Transverse colon (tissue), 4 donors: ENCODE data around the gene LYPD3. TPM values are rescaled to one million over a fixed set of nuclear protein-coding genes. Genes with fewer than 3 reads are reported as not detected.

Source experiments
- DNase-seq: peaks from one replicate; pipeline ENCODE4 v3.0.0-alpha.2; 2019
- H3K27ac ChIP-seq, 4 donors: fragments of 200-600 bp; sonication (generic); 2 replicates each; pipeline ENCODE4 v1.5.1; 2016 to 2018; ENCODE audit warnings: inconsistent platforms in 4 of 4
- H3K27me3 ChIP-seq: fragments of 200-600 bp; sonication (generic); 2 replicates; pipeline ENCODE4 v1.5.1; 2017; ENCODE audit warnings: inconsistent platforms
- H3K36me3 ChIP-seq, 4 donors: fragments of 200-600 bp; sonication (generic); 2 replicates each; pipeline ENCODE4 v1.5.1; 2017 to 2019; ENCODE audit warnings: inconsistent platforms in 4 of 4
- H3K4me1 ChIP-seq, 4 donors: fragments of 200-600 bp; sonication (generic); 2 replicates each; pipeline ENCODE4 v1.5.1; 2017 to 2020; ENCODE audit warnings: inconsistent platforms in 4 of 4
- H3K4me3 ChIP-seq, 4 donors: fragments of 200-600 bp; sonication (generic); 1 replicate in 1 of 4; 2 replicates in 3 of 4; pipeline versions ENCODE4 v1.5.1 to v1.6.1; 2017 to 2019; ENCODE audit warnings: inconsistent platforms in 4 of 4
- H3K9me3 ChIP-seq, 2 donors: fragments of 200-600 bp; sonication (generic); 2 replicates each; pipeline ENCODE4 v1.5.1; 2017 to 2019; ENCODE audit warnings: inconsistent platforms in 2 of 2
- CTCF ChIP-seq, 5 experiments: fragments of 200-600 bp in 3 of 5; fragments of 450-650 bp in 2 of 5; sonication (generic) in 3 of 5; IDR thresholded peaks; 1 replicate in 2 of 5; 2 replicates in 3 of 5; pipeline ENCODE4 v1.5.1; 2016 to 2017; ENCODE audit warnings: antibody characterized with exemption in 5 of 5, inconsistent platforms in 3 of 5, mild to moderate bottlenecking in 2 of 5, moderate library complexity in 1 of 5
- EP300 ChIP-seq: sonication (generic); formaldehyde crosslinking; IDR thresholded peaks from one replicate; pipeline ENCODE4 v1.6.1; 2017; ENCODE audit warnings: antibody characterized with exemption, low read depth
- POLR2A ChIP-seq: fragments of 450-650 bp; IDR thresholded peaks from one replicate; pipeline ENCODE4 v1.6.1; 2016; ENCODE audit warnings: antibody characterized with exemption, mild to moderate bottlenecking, moderate library complexity
- POLR2AphosphoS5 ChIP-seq, 3 donors: sonication (generic); formaldehyde crosslinking; IDR thresholded peaks; one replicate each; pipeline ENCODE4 v1.6.1; 2016; ENCODE audit warnings: antibody characterized with exemption in 3 of 3
- WGBS, 2 donors: methylation state at CpG; one replicate each; pipeline ENCODE4 v1.1.5; 2018; ENCODE audit warnings: low coverage in 1 of 2; 5-methylcytosine and 5-hydroxymethylcytosine counted together
- in situ Hi-C, 4 donors: fragments of 200-750 bp; cut with MboI; loops; one replicate each; pipeline versions ENCODE4 v1.15.0 to v1.15.1; 2017; ENCODE audit warnings: low sequenced_read_pairs in 3 of 4, low pct_ligation_motif_present in 1 of 4, low pct_unique_long_range_greater_than_20kb in 1 of 4
- intact Hi-C: fragments of 100-400 bp; cut with DNase I; formaldehyde crosslinking; loops from one replicate; pipeline ENCODE4 v1.15.1; 2023; ENCODE audit warnings: low total_unique reads
- total RNA-seq, 4 donors: library from RNA; depleted of rRNA; stranded (reverse); fragments of >200 nt; gene quantifications; one replicate each; pipeline ENCODE4 v1.1.0, GENCODE V29; 2016

Gene LYPD3
- total RNA-seq, 4 donors from 2014 or later = 2.2 TPM; not detected in 3

- Histone ChIP-seq H3K36me3 (peaks cover 0 to 15% (median 2%) of the 10 kb centered on the region in 4 donors), H3K27me3 (no peaks in the 10 kb centered on the region), H3K27ac (no peak overlapping the region), H3K4me3 (no peak overlapping the region), H3K4me1 (peaks cover 0 to 9% (median 2%) of the 10 kb centered on the region in 4 donors), H3K9me3 (no peaks in the 10 kb centered on the region)
- no peak for DNase-seq
- no peak for TF ChIP-seq EP300
- no peak for TF ChIP-seq CTCF (IDR thresholded peaks at IDR 0.05)
- TF ChIP-seq POLR2A = no peak
- TF ChIP-seq POLR2AphosphoS5 (IDR thresholded peaks at IDR 0.05) = no peak
- intact Hi-C loops = no loop called here
- in situ Hi-C loops = no loop called here
- 71 to 100% methylated on average over 1 to 4 of the region's 8 CpGs for WGBS, 2 donors
Observed at GRCh38 chr19:43495082-43495481, 29.7 kb upstream of the LYPD3 start.

GRCh38 chr19:43490759-43491158 is 25.4 kb upstream of the LYPD3 start:
- TF ChIP-seq EP300 = no peak
- no peak for TF ChIP-seq POLR2AphosphoS5 (IDR thresholded peaks at IDR 0.05)
- no peak for TF ChIP-seq POLR2A
- no peak for TF ChIP-seq CTCF (IDR thresholded peaks at IDR 0.05)
- no peak for DNase-seq
- H3K27ac ChIP-seq = no peak overlapping the region
- in situ Hi-C loops (no loop called here), intact Hi-C loops (no loop called here)
- no peaks in the 10 kb centered on the region for H3K27me3 ChIP-seq
- peaks cover 0 to 4% (median 0%) of the 10 kb centered on the region in 4 donors for H3K36me3 ChIP-seq
- no peaks in the 10 kb centered on the region for H3K4me1 ChIP-seq
- no peaks in the 10 kb centered on the region for H3K9me3 ChIP-seq
- 83 to 89% methylated on average over 3 to 5 of the region's 5 CpGs for WGBS, 2 donors
- no peak overlapping the region for H3K4me3 ChIP-seq

- Histone ChIP-seq H3K36me3 (no peaks in the 10 kb centered on the region), H3K27ac (no peak overlapping the region), H3K4me3 (no peak overlapping the region), H3K4me1 (no peaks in the 10 kb centered on the region), H3K27me3 (no peaks in the 10 kb centered on the region), H3K9me3 (no peaks in the 10 kb centered on the region)
- WGBS, 2 donors = 91 to 96% methylated on average over 7 of the region's 7 CpGs
- DNase-seq = no peak
- TF ChIP-seq EP300 (no peak), POLR2AphosphoS5 (IDR thresholded peaks at IDR 0.05) (no peak), POLR2A (no peak), CTCF (IDR thresholded peaks at IDR 0.05) (no peak)
- intact Hi-C loops (no loop called here), in situ Hi-C loops (no loop called here)
Observed at GRCh38 chr19:43489979-43490599, 24.7 kb upstream of the LYPD3 start.

- in situ Hi-C loops (no loop called here), intact Hi-C loops (no loop called here)
- H3K27me3 ChIP-seq = no peaks in the 10 kb centered on the region
- no peaks in the 10 kb centered on the region for H3K9me3 ChIP-seq
- no peaks in the 10 kb centered on the region for H3K36me3 ChIP-seq
- no peak for DNase-seq
- H3K4me1 ChIP-seq = no peaks in the 10 kb centered on the region
- no peak overlapping the region for H3K4me3 ChIP-seq
- WGBS, 2 donors = 61 to 66% methylated on average over 2 to 5 of the region's 5 CpGs
- H3K27ac ChIP-seq = no peak overlapping the region
- no peak for TF ChIP-seq EP300
- TF ChIP-seq CTCF (IDR thresholded peaks at IDR 0.05) = no peak
- TF ChIP-seq POLR2A = no peak
- no peak for TF ChIP-seq POLR2AphosphoS5 (IDR thresholded peaks at IDR 0.05)
Observed at GRCh38 chr19:43489310-43489709, 23.9 kb upstream of the LYPD3 start.
